ENCODE data around the gene CMTM7. TPM values are rescaled to one million over a fixed set of nuclear protein-coding genes. Genes with fewer than 3 reads are reported as not detected.

The CMTM7 gene
- total and polyA plus RNA-seq, 10 of the 15 experiments (the other 5 are each of a cell fraction or from before 2014, with no cell fraction given): 3.7 to 36.4 (median 14.7) TPM

DNA sequence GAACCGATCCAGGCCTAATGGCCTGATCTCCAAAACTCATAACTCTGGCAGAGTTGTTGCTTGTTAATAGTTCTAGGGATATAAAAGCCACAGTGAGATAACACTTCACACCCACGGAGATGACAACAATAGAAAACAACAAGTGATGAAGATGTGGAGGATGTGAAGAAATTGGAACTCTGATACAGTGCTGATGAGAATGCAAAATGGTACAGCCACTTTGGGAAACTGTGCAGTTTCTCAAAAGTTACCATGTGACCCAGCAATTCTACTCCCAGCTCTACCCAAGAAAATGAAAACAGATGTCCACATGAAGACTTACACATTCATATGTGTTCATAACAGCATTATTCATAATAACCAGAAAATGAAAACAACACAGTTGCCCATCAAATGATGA is 3.8 kb downstream of the CMTM7 start (continued):
- TF ChIP-seq TBL1XR1 (IDR thresholded peaks at IDR 0.05; ENCODE audit: low read depth, low read length): no peak

DNA sequence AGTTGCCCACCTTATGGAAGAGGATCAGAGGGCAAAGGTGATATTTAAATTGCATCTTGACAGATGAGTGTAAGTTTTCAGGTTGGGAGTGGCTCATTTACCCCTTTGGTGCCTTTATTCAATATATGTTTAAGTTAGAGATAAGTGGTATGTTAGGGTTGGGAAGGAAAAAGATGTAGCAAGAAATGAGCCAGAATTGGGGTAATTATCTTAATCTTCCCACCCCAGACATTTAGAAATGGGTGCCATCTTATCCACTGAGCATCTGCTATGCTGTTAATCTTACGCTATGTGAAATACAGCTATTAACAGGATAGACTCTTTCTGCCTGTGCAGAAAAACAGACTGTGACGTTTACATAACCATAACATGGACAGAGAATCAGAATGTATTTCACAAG is 6.3 kb downstream of the CMTM7 start:
- H3K36me3 ChIP-seq (ENCODE audit: control insufficient read depth in 2 of 2, insufficient read depth in 2 of 2, low read length in 1 of 2): no peaks in the 10 kb centered on the region

DNA sequence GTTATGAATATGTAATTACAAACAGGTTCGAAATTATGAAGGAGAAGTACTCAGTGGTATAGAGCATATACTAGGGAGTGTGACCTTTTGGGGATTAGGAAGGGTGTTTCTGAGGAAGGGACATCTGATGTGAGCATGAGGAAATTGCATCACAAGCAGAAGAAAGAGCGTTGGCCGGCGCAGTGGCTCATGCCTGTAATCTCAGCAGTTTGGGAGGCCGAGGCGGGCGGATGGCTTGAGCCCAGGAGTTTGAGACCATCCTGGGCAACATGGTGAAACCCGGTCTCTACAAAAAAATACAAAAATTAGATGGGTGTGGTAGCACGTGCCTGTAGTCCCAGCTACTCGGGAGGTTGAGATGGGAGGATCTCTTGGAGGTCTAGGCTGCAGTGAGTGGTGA is 6.9 kb downstream of the CMTM7 start:
- no peak for ATAC-seq
- FAIRE-seq: no peak
- no peak overlapping the region for H3K9ac ChIP-seq (ENCODE audit: control insufficient read depth, insufficient read depth, low read length)
- TF ChIP-seq CBX3 (IDR thresholded peaks at IDR 0.05; ENCODE audit: borderline replicate concordance, low read depth) (no peak), STAT1 (conservative IDR thresholded peaks at IDR 0.05) (no peak), RBBP5 (conservative IDR thresholded peaks at IDR 0.05) (no peak), RFX5 (IDR thresholded peaks at IDR 0.05; ENCODE audit: low read depth, low read length) (no peak), FOXK2 (IDR thresholded peaks at IDR 0.05) (no peak), ZNF207 (IDR thresholded peaks at IDR 0.05; ENCODE audit: borderline replicate concordance) (no peak), POLR2AphosphoS2 (IDR thresholded peaks at IDR 0.05; ENCODE audit: low read depth, low read length) (no peak), MYB (IDR thresholded peaks at IDR 0.05; ENCODE audit: borderline replicate concordance, low read depth, low read length) (no peak)
- TF ChIP-seq, protein P1, sequence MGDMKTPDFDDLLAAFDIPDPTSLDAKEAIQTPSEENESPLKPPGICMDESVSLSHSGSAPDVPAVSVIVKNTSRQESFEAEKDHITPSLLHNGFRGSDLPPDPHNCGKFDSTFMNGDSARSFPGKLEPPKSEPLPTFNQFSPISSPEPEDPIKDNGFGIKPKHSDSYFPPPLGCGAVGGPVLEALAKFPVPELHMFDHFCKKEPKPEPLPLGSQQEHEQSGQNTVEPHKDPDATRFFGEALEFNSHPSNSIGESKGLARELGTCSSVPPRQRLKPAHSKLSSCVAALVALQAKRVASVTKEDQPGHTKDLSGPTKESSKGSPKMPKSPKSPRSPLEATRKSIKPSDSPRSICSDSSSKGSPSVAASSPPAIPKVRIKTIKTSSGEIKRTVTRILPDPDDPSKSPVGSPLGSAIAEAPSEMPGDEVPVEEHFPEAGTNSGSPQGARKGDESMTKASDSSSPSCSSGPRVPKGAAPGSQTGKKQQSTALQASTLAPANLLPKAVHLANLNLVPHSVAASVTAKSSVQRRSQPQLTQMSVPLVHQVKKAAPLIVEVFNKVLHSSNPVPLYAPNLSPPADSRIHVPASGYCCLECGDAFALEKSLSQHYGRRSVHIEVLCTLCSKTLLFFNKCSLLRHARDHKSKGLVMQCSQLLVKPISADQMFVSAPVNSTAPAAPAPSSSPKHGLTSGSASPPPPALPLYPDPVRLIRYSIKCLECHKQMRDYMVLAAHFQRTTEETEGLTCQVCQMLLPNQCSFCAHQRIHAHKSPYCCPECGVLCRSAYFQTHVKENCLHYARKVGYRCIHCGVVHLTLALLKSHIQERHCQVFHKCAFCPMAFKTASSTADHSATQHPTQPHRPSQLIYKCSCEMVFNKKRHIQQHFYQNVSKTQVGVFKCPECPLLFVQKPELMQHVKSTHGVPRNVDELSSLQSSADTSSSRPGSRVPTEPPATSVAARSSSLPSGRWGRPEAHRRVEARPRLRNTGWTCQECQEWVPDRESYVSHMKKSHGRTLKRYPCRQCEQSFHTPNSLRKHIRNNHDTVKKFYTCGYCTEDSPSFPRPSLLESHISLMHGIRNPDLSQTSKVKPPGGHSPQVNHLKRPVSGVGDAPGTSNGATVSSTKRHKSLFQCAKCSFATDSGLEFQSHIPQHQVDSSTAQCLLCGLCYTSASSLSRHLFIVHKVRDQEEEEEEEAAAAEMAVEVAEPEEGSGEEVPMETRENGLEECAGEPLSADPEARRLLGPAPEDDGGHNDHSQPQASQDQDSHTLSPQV (IDR thresholded peaks at IDR 0.05): no peak

More for the DNA sequence above, 6.3 kb downstream of the CMTM7 start:
- Histone ChIP-seq H4K20me1 (ENCODE audit: control insufficient read depth, insufficient read depth) (no peaks in the 10 kb centered on the region; the same call in none of the 2 replicates), H3K27me3 (replicated peaks in 1 of 2; ENCODE audit: control insufficient read depth in 2 of 2, insufficient read depth in 2 of 2, low read length in 1 of 2) (peaks cover 0 to 3% of the 10 kb centered on the region in 2 experiments; a peak in 1 of 4 replicates), H3K4me2 (ENCODE audit: control insufficient read depth, insufficient read depth) (no peak overlapping the region), H2AFZ (ENCODE audit: control insufficient read depth, low read depth, low read length) (no peak overlapping the region), H3K4me3 (no peak overlapping the region), H3K4me1 (ENCODE audit: control insufficient read depth, insufficient read depth, low read length) (peaks cover 3% of the 10 kb centered on the region), H3K9me3 (replicated peaks; ENCODE audit: control insufficient read depth, insufficient read depth, low read length) (no peaks in the 10 kb centered on the region), H3K9ac (ENCODE audit: control insufficient read depth, insufficient read depth, low read length) (no peak overlapping the region), H3K27ac (ENCODE audit: control insufficient read depth, insufficient read depth) (no peak overlapping the region), H3K79me2 (ENCODE audit: control insufficient read depth, insufficient read depth, low read length) (no peaks in the 10 kb centered on the region)
- TF ChIP-seq ZNF622 (IDR thresholded peaks at IDR 0.05) (no peak), BRCA1 (IDR thresholded peaks at IDR 0.05; ENCODE audit: low read depth, low read length) (no peak), FOXM1 (IDR thresholded peaks at IDR 0.05; ENCODE audit: low read depth, low read length) (no peak), TCF12 (IDR thresholded peaks at IDR 0.05; ENCODE audit: low read depth, low read length) (no peak), ZNF217 (IDR thresholded peaks at IDR 0.05) (no peak), SIN3A (IDR thresholded peaks at IDR 0.05; ENCODE audit: low read depth, low read length) (no peak)
- ChIA-PET SMC1A (ENCODE audit: uncharacterized antibody, unreplicated experiment) (interaction anchor here (0.7 to 7.9 kb wide), 7 partner anchors 10 to 103 kb away, joined by 3 to 78 read pairs (median 6); no protein-coding TSS in a partner anchor), RAD21 (ENCODE audit: unreplicated experiment) (interaction anchor here (1.2 to 8.9 kb wide), 6 partner anchors 22 to 71 kb away, joined by 3 to 57 read pairs (median 4); no protein-coding TSS in a partner anchor), POLR2A (interaction anchor here (1.0 kb wide), 1 partner anchor 26 kb away, joined by 3 read pairs; no protein-coding TSS in a partner anchor), CTCF (interaction anchor here (0.8 to 7.6 kb wide), 10 partner anchors 12 to 101 kb away, joined by 3 to 102 read pairs (median 4); no protein-coding TSS in a partner anchor)
- DNase-seq (ENCODE audit: low read depth, low spot score): no peak
- BruUV-seq (replicated peaks): no TSS peak
- WGBS (ENCODE audit: insufficient coverage, insufficient replicate concordance, low lambda C conversion rate, missing lambda C conversion rate): 62% methylated on average over 2 of the region's 2 CpGs
- no peak for ATAC-seq
- intact Hi-C loops (cut with micrococcal nuclease; ENCODE audit: unreplicated experiment) (loop anchor here (2.0 kb wide), 1 partner anchor 101 kb away; no protein-coding TSS in a partner anchor), in situ Hi-C loops (cut with MboI) (no loop called here)
- no peak for FAIRE-seq

More for the DNA sequence above, 6.9 kb downstream of the CMTM7 start:
- no TSS peak for BruUV-seq (replicated peaks)
- Histone ChIP-seq H3K4me1 (ENCODE audit: control insufficient read depth, insufficient read depth, low read length) (peaks cover 3% of the 10 kb centered on the region), H2AFZ (ENCODE audit: control insufficient read depth, low read depth, low read length) (no peak overlapping the region), H3K79me2 (ENCODE audit: control insufficient read depth, insufficient read depth, low read length) (no peaks in the 10 kb centered on the region), H3K27ac (ENCODE audit: control insufficient read depth, insufficient read depth) (no peak overlapping the region), H4K20me1 (ENCODE audit: control insufficient read depth, insufficient read depth) (no peaks in the 10 kb centered on the region; the same call in none of the 2 replicates), H3K36me3 (ENCODE audit: control insufficient read depth in 2 of 2, insufficient read depth in 2 of 2, low read length in 1 of 2) (no peaks in the 10 kb centered on the region), H3K9me3 (replicated peaks; ENCODE audit: control insufficient read depth, insufficient read depth, low read length) (no peaks in the 10 kb centered on the region), H3K27me3 (replicated peaks in 1 of 2; ENCODE audit: control insufficient read depth in 2 of 2, insufficient read depth in 2 of 2, low read length in 1 of 2) (peaks cover 0 to 3% of the 10 kb centered on the region in 2 experiments; a peak in 1 of 4 replicates), H3K4me2 (ENCODE audit: control insufficient read depth, insufficient read depth) (no peak overlapping the region), H3K4me3 (no peak overlapping the region)
- 46% methylated on average over 10 of the region's 10 CpGs for WGBS (ENCODE audit: insufficient coverage, insufficient replicate concordance, low lambda C conversion rate, missing lambda C conversion rate)
- RAD21 ChIA-PET (ENCODE audit: unreplicated experiment): interaction anchor here (2.0 to 8.9 kb wide), 3 partner anchors 23 to 70 kb away, joined by 5 to 57 read pairs (median 24); no protein-coding TSS in a partner anchor
- SMC1A ChIA-PET (ENCODE audit: uncharacterized antibody, unreplicated experiment): interaction anchor here (0.8 to 7.9 kb wide), 4 partner anchors 22 to 103 kb away, joined by 3 to 78 read pairs (median 18); no protein-coding TSS in a partner anchor
- CTCF ChIA-PET: interaction anchor here (0.6 to 7.6 kb wide), 10 partner anchors 11 to 101 kb away, joined by 3 to 102 read pairs (median 4); no protein-coding TSS in a partner anchor
- POLR2A ChIA-PET: no interaction called here
- DNase-seq (ENCODE audit: low read depth, low spot score): no peak
- intact Hi-C loops (cut with micrococcal nuclease; ENCODE audit: unreplicated experiment) (loop anchor here (2.0 kb wide), 1 partner anchor 102 kb away; no protein-coding TSS in a partner anchor), in situ Hi-C loops (cut with MboI) (no loop called here)
